ENCODE data around the gene PLEKHS1.
"Not testable (repeated sequence)": the region's sequence is repeated elsewhere in the genome, so short reads cannot be mapped to it uniquely, and the experiment has no call there.

- not testable (repeated sequence) for TF ChIP-seq ZNF274 (IDR thresholded peaks at IDR 0.05; ENCODE audit: low read depth, low read length); YY1 (IDR thresholded peaks at IDR 0.05; ENCODE audit: insufficient read depth, insufficient read length); SUZ12 (IDR thresholded peaks at IDR 0.05; ENCODE audit: extremely low read depth, insufficient read depth, insufficient read length)
Measured at GRCh38 chr10:113821306-113821705, 69.8 kb downstream of the PLEKHS1 start.
